ENCODE data around the gene SZT2.

DNA sequence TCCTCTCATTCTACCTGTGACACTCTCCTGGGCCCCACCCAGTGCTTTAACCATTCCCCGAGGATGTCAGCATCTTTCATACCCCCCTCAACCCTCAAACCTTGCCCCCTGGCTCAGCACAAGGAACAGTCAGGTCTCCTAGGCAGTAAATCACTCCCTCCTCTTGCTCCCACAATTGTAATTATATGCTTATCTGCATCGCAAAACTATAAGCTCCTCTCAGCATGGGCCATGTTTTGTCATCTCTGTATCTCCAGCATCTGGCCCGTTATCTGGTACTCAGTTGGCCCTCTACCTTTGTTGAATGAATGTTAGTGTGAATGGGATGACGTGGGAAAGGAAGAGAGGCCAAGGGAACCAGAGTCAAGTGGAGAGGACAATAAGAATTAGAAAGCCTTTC is 19.1 kb upstream of the SZT2 start:
- TF ChIP-seq, protein P1, sequence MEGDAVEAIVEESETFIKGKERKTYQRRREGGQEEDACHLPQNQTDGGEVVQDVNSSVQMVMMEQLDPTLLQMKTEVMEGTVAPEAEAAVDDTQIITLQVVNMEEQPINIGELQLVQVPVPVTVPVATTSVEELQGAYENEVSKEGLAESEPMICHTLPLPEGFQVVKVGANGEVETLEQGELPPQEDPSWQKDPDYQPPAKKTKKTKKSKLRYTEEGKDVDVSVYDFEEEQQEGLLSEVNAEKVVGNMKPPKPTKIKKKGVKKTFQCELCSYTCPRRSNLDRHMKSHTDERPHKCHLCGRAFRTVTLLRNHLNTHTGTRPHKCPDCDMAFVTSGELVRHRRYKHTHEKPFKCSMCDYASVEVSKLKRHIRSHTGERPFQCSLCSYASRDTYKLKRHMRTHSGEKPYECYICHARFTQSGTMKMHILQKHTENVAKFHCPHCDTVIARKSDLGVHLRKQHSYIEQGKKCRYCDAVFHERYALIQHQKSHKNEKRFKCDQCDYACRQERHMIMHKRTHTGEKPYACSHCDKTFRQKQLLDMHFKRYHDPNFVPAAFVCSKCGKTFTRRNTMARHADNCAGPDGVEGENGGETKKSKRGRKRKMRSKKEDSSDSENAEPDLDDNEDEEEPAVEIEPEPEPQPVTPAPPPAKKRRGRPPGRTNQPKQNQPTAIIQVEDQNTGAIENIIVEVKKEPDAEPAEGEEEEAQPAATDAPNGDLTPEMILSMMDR (conservative IDR thresholded peaks at IDR 0.05 in 1 of 2, IDR thresholded peaks at IDR 0.05 in 1 of 2; ENCODE audit: low read depth in 1 of 2, low read length in 2 of 2) = no peak
- TF ChIP-seq EZH2 (IDR thresholded peaks at IDR 0.05; ENCODE audit: low read length, missing control alignments) = no peak
